Glutamatergic neuron (in vitro differentiated cells): ENCODE data around the gene CNNM4. TPM values are rescaled to one million over a fixed set of nuclear protein-coding genes. Genes with fewer than 3 reads are reported as not detected.
A peak's percentile ranks its signal among the peaks of the same experiment; 100 is the strongest.

Experiments
- DNase-seq: peaks from one replicate; pipeline ENCODE4 v3.0.0; 2022
- H3K27ac Mint-ChIP-seq: one replicate; pipeline ENCODE4 v1.8.0; 2020; ENCODE audit warnings: mild to moderate bottlenecking, mixed read lengths, inconsistent platforms; ENCODE audit not compliant: unreplicated experiment
- H3K27me3 Mint-ChIP-seq: one replicate; pipeline ENCODE4 v1.8.0; 2020; ENCODE audit warnings: mild to moderate bottlenecking, moderate library complexity, mixed read lengths, inconsistent platforms; ENCODE audit not compliant: unreplicated experiment
- H3K36me3 Mint-ChIP-seq: one replicate; pipeline ENCODE4 v1.8.0; 2020; ENCODE audit warnings: mild to moderate bottlenecking, mixed read lengths, inconsistent platforms; ENCODE audit not compliant: unreplicated experiment
- H3K4me1 Mint-ChIP-seq: one replicate; pipeline ENCODE4 v1.8.0; 2020; ENCODE audit warnings: mild to moderate bottlenecking, low read depth, mixed read lengths, inconsistent platforms; ENCODE audit not compliant: unreplicated experiment
- H3K4me3 Mint-ChIP-seq: one replicate; pipeline ENCODE4 v1.8.0; 2020; ENCODE audit warnings: mild to moderate bottlenecking, mixed read lengths, inconsistent platforms; ENCODE audit not compliant: unreplicated experiment
- H3K9me3 Mint-ChIP-seq: one replicate; pipeline ENCODE4 v1.8.0; 2020; ENCODE audit warnings: mild to moderate bottlenecking, moderate library complexity, mixed read lengths, inconsistent platforms; ENCODE audit not compliant: unreplicated experiment
- total RNA-seq: library from RNA; stranded (reverse); fragmentation: NEBNext Ultra II Directional; extraction: Animal tissue kit (Norgen Biotek cat#: 25700); gene quantifications from one replicate; pipeline ENCODE4 v1.2.1, GENCODE V29; 2021; ENCODE audit not compliant: unreplicated experiment
- TF ChIP-seq, protein P1 (sequence below): fragments of 200-600 bp; sonication (generic); IDR thresholded peaks from one replicate; pipeline ENCODE4 v1.5.0; 2021; ENCODE audit not compliant: partially characterized antibody, unreplicated experiment

Gene CNNM4
- total RNA-seq, 1 donor from 2014 or later = 15.4 TPM

GRCh38 chr2:96787411-96787810 is 26.7 kb downstream of the CNNM4 start:
- H3K36me3 Mint-ChIP-seq = no peaks in the 10 kb centered on the region
- H3K4me1 Mint-ChIP-seq = no peaks in the 10 kb centered on the region
- no peak for DNase-seq
- H3K9me3 Mint-ChIP-seq = no peaks in the 10 kb centered on the region
- H3K27ac Mint-ChIP-seq = no peak overlapping the region
- TF ChIP-seq, protein P1, sequence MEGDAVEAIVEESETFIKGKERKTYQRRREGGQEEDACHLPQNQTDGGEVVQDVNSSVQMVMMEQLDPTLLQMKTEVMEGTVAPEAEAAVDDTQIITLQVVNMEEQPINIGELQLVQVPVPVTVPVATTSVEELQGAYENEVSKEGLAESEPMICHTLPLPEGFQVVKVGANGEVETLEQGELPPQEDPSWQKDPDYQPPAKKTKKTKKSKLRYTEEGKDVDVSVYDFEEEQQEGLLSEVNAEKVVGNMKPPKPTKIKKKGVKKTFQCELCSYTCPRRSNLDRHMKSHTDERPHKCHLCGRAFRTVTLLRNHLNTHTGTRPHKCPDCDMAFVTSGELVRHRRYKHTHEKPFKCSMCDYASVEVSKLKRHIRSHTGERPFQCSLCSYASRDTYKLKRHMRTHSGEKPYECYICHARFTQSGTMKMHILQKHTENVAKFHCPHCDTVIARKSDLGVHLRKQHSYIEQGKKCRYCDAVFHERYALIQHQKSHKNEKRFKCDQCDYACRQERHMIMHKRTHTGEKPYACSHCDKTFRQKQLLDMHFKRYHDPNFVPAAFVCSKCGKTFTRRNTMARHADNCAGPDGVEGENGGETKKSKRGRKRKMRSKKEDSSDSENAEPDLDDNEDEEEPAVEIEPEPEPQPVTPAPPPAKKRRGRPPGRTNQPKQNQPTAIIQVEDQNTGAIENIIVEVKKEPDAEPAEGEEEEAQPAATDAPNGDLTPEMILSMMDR = no peak
- peaks cover 2% of the 10 kb centered on the region for H3K27me3 Mint-ChIP-seq
- no peak overlapping the region for H3K4me3 Mint-ChIP-seq

DNA sequence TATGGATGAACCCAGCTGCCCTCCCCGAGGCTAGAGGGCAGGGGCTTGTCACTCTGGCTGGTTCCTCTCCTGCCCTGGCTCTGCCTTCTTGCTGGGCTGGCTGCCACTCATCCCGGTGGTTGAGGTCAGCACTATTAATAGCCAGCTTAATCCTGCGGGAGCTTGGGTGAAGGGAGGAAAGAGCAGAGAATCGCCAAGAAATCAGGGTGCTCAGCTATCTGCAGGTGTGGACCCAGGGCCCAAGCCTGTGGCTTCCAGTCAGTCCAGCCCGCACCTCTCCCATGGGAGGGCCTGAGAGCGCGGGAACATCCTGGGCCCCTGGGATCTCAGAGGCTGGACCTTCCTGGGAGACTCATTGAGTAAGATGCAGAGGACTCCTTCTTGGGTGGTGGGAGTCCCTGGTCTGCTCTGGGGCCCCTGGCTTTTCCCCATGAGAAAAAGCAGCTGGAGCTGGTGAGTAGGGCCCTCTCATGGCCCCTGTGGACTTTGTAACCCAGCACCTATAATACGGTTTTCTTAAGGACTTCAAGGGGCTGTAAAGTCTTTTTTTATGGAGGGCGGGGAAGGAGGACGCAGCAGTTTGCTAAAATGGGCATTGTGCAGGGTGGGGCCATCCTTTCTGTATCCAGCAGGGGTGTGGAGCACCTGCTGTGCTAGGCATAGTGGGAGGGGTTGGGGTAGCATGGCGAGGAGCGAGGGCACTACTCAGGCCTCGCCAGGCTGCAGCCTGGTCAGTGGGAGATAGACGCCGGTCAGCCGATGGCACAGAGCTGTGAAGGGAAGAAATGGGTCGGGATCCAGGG is 27.9 kb downstream of the CNNM4 start:
- H3K9me3 Mint-ChIP-seq = no peaks in the 10 kb centered on the region
- H3K27me3 Mint-ChIP-seq = peaks cover 4% of the 10 kb centered on the region
- peaks cover 3% of the 10 kb centered on the region for H3K4me1 Mint-ChIP-seq
- no peak overlapping the region for H3K27ac Mint-ChIP-seq
- TF ChIP-seq, protein P1 = no peak
- peak; percentile 62 for DNase-seq
- no peak overlapping the region for H3K4me3 Mint-ChIP-seq
- no peaks in the 10 kb centered on the region for H3K36me3 Mint-ChIP-seq

DNA sequence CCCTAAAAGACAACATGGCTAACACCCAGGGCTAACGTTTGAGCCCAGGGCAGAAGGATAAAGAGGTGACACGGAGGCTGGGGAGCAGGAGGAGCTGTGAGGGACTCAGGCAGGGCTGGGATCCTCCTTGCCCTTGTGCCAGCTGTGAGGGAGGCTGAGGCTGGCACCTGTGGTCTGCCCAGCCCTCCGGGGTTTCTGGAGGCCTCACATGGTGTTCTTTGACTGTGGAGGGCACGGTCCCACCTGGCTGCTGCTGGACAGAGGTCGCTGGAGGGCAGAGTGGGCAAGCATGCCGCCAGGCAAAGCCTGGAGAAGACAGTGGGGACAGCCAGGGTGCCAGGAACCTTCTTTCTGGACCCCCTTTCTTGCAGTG is 28.5 kb downstream of the CNNM4 start:
- H3K27ac Mint-ChIP-seq = no peak overlapping the region

GRCh38 chr2:96792772-96793749 is 32.4 kb downstream of the CNNM4 start:
- Mint-ChIP-seq H3K4me3 (no peak overlapping the region), H3K36me3 (no peaks in the 10 kb centered on the region), H3K4me1 (peaks cover 10% of the 10 kb centered on the region), H3K27me3 (peaks cover 4% of the 10 kb centered on the region), H3K27ac (no peak overlapping the region), H3K9me3 (no peaks in the 10 kb centered on the region)
- DNase-seq = no peak
- TF ChIP-seq, protein P1 = no peak

More for the DNA sequence above, 28.5 kb downstream of the CNNM4 start:
- Mint-ChIP-seq H3K4me1 (peaks cover 5% of the 10 kb centered on the region), H3K36me3 (no peaks in the 10 kb centered on the region), H3K9me3 (no peaks in the 10 kb centered on the region), H3K4me3 (no peak overlapping the region), H3K27me3 (peaks cover 4% of the 10 kb centered on the region)
- DNase-seq = no peak
- TF ChIP-seq, protein P1 = no peak
